Measurements from ENCODE around the gene C1S. TPM values are rescaled to one million over a fixed set of nuclear protein-coding genes. Genes with fewer than 3 reads are reported as not detected.
"Not testable (repeated sequence)": the region's sequence is repeated elsewhere in the genome, so short reads cannot be mapped to it uniquely, and the experiment has no call there.

Gene C1S
- total RNA-seq, 4 donors from 2014 or later, result 415 to 1,129 (median 638) TPM

DNA sequence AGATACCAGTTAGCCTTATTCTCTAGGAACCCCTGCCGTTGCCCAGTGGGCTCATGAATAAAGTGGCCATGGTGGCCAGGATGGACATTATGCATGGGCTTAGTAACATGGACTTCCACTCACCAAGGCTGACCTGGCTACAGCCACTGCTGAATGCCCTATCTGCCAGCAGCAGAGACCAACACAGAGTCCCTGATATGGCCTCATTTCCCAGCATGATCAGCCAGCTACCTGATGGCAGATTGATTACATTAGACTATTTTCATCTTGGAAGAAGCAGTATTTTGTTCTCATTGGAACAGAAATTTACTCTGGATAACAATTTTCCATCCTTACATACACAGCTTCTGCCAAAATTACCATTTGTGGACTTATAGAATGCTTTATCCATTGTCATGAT lies 26.1 kb upstream of the C1S start:
- no peak for DNase-seq (ENCODE audit: low spot score in 2 of 2)
- no peak for TF ChIP-seq POLR2A (IDR thresholded peaks at IDR 0.05)
- TF ChIP-seq, protein P1, sequence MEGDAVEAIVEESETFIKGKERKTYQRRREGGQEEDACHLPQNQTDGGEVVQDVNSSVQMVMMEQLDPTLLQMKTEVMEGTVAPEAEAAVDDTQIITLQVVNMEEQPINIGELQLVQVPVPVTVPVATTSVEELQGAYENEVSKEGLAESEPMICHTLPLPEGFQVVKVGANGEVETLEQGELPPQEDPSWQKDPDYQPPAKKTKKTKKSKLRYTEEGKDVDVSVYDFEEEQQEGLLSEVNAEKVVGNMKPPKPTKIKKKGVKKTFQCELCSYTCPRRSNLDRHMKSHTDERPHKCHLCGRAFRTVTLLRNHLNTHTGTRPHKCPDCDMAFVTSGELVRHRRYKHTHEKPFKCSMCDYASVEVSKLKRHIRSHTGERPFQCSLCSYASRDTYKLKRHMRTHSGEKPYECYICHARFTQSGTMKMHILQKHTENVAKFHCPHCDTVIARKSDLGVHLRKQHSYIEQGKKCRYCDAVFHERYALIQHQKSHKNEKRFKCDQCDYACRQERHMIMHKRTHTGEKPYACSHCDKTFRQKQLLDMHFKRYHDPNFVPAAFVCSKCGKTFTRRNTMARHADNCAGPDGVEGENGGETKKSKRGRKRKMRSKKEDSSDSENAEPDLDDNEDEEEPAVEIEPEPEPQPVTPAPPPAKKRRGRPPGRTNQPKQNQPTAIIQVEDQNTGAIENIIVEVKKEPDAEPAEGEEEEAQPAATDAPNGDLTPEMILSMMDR (IDR thresholded peaks at IDR 0.05), result no peak
- TF ChIP-seq EP300 (IDR thresholded peaks at IDR 0.05), result no peak
- Histone ChIP-seq H3K4me3 (no peak overlapping the region), H3K4me1 (no peaks in the 10 kb centered on the region), H3K27me3 (no peaks in the 10 kb centered on the region), H3K27ac (no peak overlapping the region), H3K36me3 (no peaks in the 10 kb centered on the region), H3K9me3 (no peaks in the 10 kb centered on the region)
- WGBS, 2 donors, result 95 to 100% methylated on average over 1 of the region's 1 CpG

DNA sequence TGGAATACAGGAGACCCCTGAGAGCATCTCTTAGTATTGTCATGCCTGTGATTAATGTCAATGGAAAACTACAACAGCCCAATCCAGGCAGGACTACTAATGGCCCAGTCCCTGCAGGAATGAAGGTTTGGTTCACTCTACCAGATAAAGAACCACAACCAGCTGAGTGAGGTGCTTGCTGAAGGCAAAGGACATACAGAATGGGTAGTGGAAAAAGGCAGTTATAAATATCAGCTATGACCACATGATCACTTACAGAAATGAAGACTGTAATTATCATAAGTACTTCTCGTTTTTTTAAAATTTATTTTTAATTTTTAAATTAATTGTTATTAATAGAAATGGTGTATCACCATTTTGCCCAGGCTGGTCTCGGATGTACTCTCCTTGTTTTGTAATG lies 25.1 kb upstream of the C1S start:
- 58 to 61% methylated on average over 2 of the region's 2 CpGs for WGBS, 2 donors
- H3K27me3 ChIP-seq, result no peaks in the 10 kb centered on the region

DNA sequence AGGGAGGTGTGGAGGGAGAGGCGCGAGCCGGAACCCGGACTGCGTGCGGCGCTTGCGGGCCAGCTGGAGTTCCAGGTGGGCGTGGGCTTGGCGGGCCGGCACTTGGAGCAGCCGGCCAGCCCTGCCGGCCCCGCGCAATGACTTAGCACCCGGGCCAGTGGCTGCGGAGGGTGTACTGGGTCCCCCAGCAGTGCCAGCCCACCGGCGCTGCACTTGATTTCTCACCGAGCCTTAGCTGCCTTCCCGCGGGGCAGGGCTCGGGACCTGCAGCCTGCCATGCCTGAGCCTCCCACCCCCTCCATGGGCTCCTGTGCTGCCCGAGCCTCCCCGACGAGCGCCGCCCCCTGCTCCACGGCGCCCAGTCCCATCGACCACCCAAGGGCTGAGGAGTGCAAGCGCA lies 23.1 kb upstream of the C1S start:
- H3K4me3 ChIP-seq; H3K36me3 ChIP-seq; DNase-seq (ENCODE audit: low spot score in 2 of 2); H3K4me1 ChIP-seq; H3K27me3 ChIP-seq; H3K27ac ChIP-seq; H3K9me3 ChIP-seq: not testable (repeated sequence)
- 94 to 95% methylated on average over 14 to 32 of the region's 32 CpGs for WGBS, 2 donors

More for the DNA sequence above, 25.1 kb upstream of the C1S start:
- no peak overlapping the region for H3K27ac ChIP-seq
- TF ChIP-seq POLR2A (IDR thresholded peaks at IDR 0.05), result no peak
- no peak for TF ChIP-seq EP300 (IDR thresholded peaks at IDR 0.05)
- TF ChIP-seq, protein P1 (IDR thresholded peaks at IDR 0.05), result no peak
- H3K4me3 ChIP-seq, result no peak overlapping the region
- no peaks in the 10 kb centered on the region for H3K9me3 ChIP-seq
- H3K36me3 ChIP-seq, result no peaks in the 10 kb centered on the region
- DNase-seq (ENCODE audit: low spot score in 2 of 2), result no peak
- no peaks in the 10 kb centered on the region for H3K4me1 ChIP-seq

DNA sequence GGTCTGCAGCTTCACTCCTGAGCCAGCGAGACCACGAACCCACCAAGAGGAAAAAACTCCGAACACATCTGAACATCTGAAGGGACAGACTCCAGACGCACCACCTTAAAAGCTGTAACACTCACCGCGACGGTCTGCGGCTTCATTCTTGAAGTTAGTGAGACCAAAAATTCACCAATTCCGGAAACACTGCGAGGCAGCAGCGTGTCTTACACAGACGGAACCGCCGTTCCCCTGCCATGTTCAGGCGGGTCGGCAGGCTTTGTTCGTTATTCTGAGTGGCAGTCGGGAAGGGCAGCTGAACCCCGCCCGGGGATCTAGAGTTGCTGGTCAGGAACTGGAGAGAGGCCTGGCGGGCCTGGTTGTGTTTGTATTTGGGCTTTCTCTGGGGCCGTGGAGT lies 21.9 kb upstream of the C1S start:
- H3K4me1 ChIP-seq, result no peaks in the 10 kb centered on the region
- no peaks in the 10 kb centered on the region for H3K27me3 ChIP-seq

DNA sequence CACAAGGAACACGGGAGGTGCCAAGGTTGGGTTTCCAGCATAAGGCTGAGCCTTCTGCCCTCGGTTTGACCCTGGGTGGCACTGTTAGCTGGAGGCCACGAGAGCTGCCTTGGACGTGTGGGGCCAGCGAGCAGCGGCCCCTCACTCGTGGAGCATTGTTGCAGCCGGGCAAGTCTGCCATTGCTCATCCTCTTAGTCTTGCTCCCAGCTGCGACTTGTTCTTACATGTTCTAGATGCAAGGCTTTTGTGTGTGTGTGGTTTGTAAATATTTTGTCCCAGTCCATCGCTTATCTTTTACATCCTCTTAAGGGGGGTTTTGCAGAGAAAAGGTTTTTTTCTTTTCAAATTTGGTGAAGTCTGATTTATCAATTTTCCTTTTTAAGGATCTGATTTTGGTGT lies 21.1 kb upstream of the C1S start:
- no peak for DNase-seq (ENCODE audit: low spot score in 2 of 2)
- Histone ChIP-seq H3K36me3 (no peaks in the 10 kb centered on the region), H3K27ac (no peak overlapping the region), H3K4me3 (no peak overlapping the region), H3K9me3 (no peaks in the 10 kb centered on the region), H3K4me1 (no peaks in the 10 kb centered on the region), H3K27me3 (no peaks in the 10 kb centered on the region)
- WGBS, 2 donors, result 75 to 76% methylated on average over 10 of the region's 10 CpGs
- no peak for TF ChIP-seq POLR2A (IDR thresholded peaks at IDR 0.05)
- TF ChIP-seq EP300 (IDR thresholded peaks at IDR 0.05), result no peak
- TF ChIP-seq, protein P1 (IDR thresholded peaks at IDR 0.05), result no peak

More for the DNA sequence above, 21.9 kb upstream of the C1S start:
- H3K27ac ChIP-seq, result no peak overlapping the region
- H3K36me3 ChIP-seq, result no peaks in the 10 kb centered on the region
- WGBS, 2 donors, result 92 to 93% methylated on average over 22 of the region's 22 CpGs
- TF ChIP-seq EP300 (IDR thresholded peaks at IDR 0.05), result no peak
- TF ChIP-seq POLR2A (IDR thresholded peaks at IDR 0.05), result no peak
- TF ChIP-seq, protein P1 (IDR thresholded peaks at IDR 0.05), result no peak
- H3K9me3 ChIP-seq, result no peaks in the 10 kb centered on the region
- no peak for DNase-seq (ENCODE audit: low spot score in 2 of 2)
- no peak overlapping the region for H3K4me3 ChIP-seq

DNA sequence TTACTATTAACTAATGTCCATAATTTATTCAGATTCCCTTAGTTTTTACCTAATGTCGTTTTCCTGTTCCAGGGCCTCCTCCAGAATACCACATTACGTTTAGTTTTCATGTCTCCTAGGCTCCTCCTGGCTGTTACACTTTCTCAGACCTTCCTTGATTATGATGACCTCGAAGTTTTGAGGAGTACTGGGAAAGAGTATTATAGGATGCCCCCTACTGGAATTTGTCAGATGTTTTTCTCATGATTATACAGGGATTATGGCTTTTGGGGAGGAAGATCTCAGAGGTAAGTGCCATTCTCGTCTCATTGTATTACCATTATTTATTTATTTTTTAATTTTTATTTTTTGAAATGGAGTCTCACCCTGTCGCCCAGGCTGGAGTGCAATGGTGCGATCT lies 17.7 kb upstream of the C1S start:
- WGBS, 2 donors, result 52 to 53% methylated on average over 6 of the region's 6 CpGs
- H3K27ac ChIP-seq, result no peak overlapping the region
- no peaks in the 10 kb centered on the region for H3K27me3 ChIP-seq
- H3K4me1 ChIP-seq, result no peaks in the 10 kb centered on the region
- H3K4me3 ChIP-seq, result no peak overlapping the region
- DNase-seq (ENCODE audit: low spot score in 2 of 2), result no peak
- TF ChIP-seq EP300 (IDR thresholded peaks at IDR 0.05) (no peak), POLR2A (IDR thresholded peaks at IDR 0.05) (no peak)
- TF ChIP-seq, protein P1 (IDR thresholded peaks at IDR 0.05), result peak in 2 of 5 experiments; percentile 25 to 35
- H3K36me3 ChIP-seq, result no peaks in the 10 kb centered on the region
- H3K9me3 ChIP-seq, result no peaks in the 10 kb centered on the region

Data from tibial nerve (tissue), 4 donors.